Right renal pelvis (tissue), 4 donors: ENCODE data around the gene SATB2. TPM values are rescaled to one million over a fixed set of nuclear protein-coding genes. Genes with fewer than 3 reads are reported as not detected.

Experiments
- DNase-seq, 4 donors: peaks; one replicate each; pipeline ENCODE4 v3.0.0-alpha.2; 2013; ENCODE audit warnings: low read depth in 4 of 4, low spot score in 3 of 4, missing footprints in 1 of 4
- polyA plus RNA-seq, 4 donors: library from polyadenylated mRNA; unstranded; fragments of 120-200 nt; gene quantifications; one replicate each; pipeline ENCODE4 v1.2.1, GENCODE V29; 2013; ENCODE audit not compliant: insufficient read length in 4 of 4

SATB2 gene
- polyA plus RNA-seq, 4 donors: 13.0 to 18.4 (median 15.1) TPM

- no peak for DNase-seq
Measured at GRCh38 chr2:199336546-199336945, 121.2 kb downstream of the SATB2 start.

GRCh38 chr2:199335502-199335901 lies 122.2 kb downstream of the SATB2 start:
- no peak for DNase-seq

- no peak for DNase-seq
Measured at GRCh38 chr2:199329466-199329865, 128.3 kb downstream of the SATB2 start.

GRCh38 chr2:199329031-199329430 lies 128.7 kb downstream of the SATB2 start:
- no peak for DNase-seq

GRCh38 chr2:199325881-199326280 lies 131.9 kb downstream of the SATB2 start:
- no peak for DNase-seq

GRCh38 chr2:199322151-199322550 lies 135.6 kb downstream of the SATB2 start:
- no peak for DNase-seq

GRCh38 chr2:199317646-199318045 lies 140.1 kb downstream of the SATB2 start:
- DNase-seq: no peak

GRCh38 chr2:199316851-199317250 lies 140.9 kb downstream of the SATB2 start:
- no peak for DNase-seq

GRCh38 chr2:199315299-199316179 lies 142.2 kb downstream of the SATB2 start:
- DNase-seq: peak; percentile 8 to 20 (median 14)

- DNase-seq: no peak
Measured at GRCh38 chr2:199312931-199313330, 144.8 kb downstream of the SATB2 start.

- DNase-seq: no peak
Measured at GRCh38 chr2:199310771-199311585, 146.8 kb downstream of the SATB2 start.

- DNase-seq: no peak
Measured at GRCh38 chr2:199309973-199310372, 147.8 kb downstream of the SATB2 start.

- DNase-seq: no peak
Measured at GRCh38 chr2:199309411-199309810, 148.3 kb downstream of the SATB2 start.

- DNase-seq: no peak
Measured at GRCh38 chr2:199308567-199308966, 149.2 kb downstream of the SATB2 start.

GRCh38 chr2:199307461-199307860 lies 150.3 kb downstream of the SATB2 start:
- DNase-seq: no peak

- no peak for DNase-seq
Measured at GRCh38 chr2:199306116-199306515, 151.6 kb downstream of the SATB2 start.

- DNase-seq: no peak
Measured at GRCh38 chr2:199303728-199304177, 154.0 kb downstream of the SATB2 start.

GRCh38 chr2:199302851-199303250 lies 154.9 kb downstream of the SATB2 start:
- no peak for DNase-seq

GRCh38 chr2:199288424-199288823 lies 169.3 kb downstream of the SATB2 start:
- DNase-seq: no peak

GRCh38 chr2:199282309-199282708 lies 175.4 kb downstream of the SATB2 start:
- no peak for DNase-seq

- no peak for DNase-seq
Measured at GRCh38 chr2:199279146-199279545, 178.6 kb downstream of the SATB2 start.

- DNase-seq: no peak
Measured at GRCh38 chr2:199278099-199278498, 179.6 kb downstream of the SATB2 start.
